ENCODE data around the gene LAMC3.

DNA sequence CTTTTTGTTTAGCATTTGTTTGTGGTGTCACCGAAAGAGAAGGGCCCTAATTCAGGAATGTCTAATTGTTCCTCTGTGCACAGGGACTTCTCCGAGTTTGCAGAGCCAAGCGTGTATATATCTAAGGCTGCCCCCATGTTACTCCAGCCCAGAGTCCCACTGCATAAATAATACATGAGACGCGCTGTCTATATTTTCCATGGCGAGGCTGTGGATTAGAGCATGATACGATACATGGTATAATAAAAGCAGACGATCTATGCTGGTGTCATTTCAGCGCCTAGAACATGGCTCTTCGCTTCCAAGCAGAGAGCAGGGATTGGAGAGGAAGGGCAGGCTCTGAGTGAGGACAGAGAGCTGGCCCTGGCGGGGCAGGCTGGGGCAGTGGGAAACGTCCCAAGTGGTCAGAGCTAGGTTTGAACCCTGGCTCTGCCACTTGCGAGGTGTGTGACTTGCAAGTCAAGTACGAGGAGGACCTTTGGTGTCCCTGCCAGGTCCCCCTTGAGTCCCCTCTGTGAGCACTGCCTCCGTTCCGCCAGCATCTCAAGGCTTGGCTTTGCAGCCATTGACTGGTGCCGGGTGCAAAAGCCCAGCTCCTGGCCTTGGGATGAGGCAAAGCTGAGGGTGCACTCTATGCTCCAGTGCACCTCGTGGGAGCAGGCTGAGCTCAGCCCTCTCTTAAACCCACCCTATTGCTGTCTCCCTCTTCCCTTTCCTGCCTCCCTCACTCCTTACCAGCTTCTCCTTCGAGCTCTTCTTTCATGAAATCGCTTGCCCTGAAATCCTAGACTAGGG is 29.2 kb upstream of the LAMC3 start:
- TF ChIP-seq, protein P1, sequence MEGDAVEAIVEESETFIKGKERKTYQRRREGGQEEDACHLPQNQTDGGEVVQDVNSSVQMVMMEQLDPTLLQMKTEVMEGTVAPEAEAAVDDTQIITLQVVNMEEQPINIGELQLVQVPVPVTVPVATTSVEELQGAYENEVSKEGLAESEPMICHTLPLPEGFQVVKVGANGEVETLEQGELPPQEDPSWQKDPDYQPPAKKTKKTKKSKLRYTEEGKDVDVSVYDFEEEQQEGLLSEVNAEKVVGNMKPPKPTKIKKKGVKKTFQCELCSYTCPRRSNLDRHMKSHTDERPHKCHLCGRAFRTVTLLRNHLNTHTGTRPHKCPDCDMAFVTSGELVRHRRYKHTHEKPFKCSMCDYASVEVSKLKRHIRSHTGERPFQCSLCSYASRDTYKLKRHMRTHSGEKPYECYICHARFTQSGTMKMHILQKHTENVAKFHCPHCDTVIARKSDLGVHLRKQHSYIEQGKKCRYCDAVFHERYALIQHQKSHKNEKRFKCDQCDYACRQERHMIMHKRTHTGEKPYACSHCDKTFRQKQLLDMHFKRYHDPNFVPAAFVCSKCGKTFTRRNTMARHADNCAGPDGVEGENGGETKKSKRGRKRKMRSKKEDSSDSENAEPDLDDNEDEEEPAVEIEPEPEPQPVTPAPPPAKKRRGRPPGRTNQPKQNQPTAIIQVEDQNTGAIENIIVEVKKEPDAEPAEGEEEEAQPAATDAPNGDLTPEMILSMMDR (IDR thresholded peaks at IDR 0.05), result no peak
- TF ChIP-seq POLR2A (IDR thresholded peaks at IDR 0.05), result no peak

Data from stomach (tissue), 4 donors.